ENCODE results near the gene SALL1. TPM values are rescaled to one million over a fixed set of nuclear protein-coding genes. Genes with fewer than 3 reads are reported as not detected.
A peak's percentile ranks its signal among the peaks of the same experiment; 100 is the strongest.

The SALL1 gene
- total RNA-seq, 1 donor from 2014 or later: 15.0 TPM

DNA sequence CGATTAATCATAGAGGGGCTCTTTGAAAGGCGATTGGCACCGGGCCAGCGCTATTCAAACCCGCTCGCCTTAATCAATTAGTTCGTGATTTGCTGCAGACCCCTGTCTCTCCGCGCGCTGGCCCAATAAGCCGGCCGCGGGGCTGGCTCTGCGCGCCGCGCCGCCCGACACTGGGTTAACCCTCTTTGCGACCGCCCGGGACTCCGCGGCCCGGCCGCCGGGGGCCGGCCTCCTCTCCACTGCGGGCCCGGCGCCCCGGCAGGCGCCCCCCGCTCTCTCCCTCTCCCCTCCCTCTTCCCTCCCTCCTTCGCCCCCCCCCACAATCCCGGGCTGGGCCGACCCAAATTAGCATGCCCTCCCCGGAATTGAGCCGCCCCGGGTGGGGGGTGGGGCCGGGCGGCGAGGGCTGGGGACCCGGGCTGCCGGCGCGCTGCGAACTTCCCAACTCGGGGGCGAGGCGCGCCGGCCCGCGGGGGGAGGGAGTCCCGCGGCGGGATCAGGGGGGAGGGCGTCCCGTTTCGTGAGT, 428 bp upstream of the SALL1 start:
- peak; percentile 85 for DNase-seq (ENCODE audit: low read depth)
- H3K27ac ChIP-seq (ENCODE audit: low read depth, low read length): peak overlapping the region; percentile 77

GRCh38 chr16:51150165-51150887, 744 bp downstream of the SALL1 start:
- peaks cover 2% of the 10 kb centered on the region for H3K36me3 Mint-ChIP-seq (ENCODE audit: low read depth, unreplicated experiment)
- peaks cover 13% of the 10 kb centered on the region for H3K27me3 Mint-ChIP-seq (ENCODE audit: low read depth, unreplicated experiment)
- Histone ChIP-seq H3K79me2 (ENCODE audit: insufficient read depth, low read length) (peaks cover 71% of the 10 kb centered on the region), H4K20me1 (ENCODE audit: insufficient read depth, low read length) (peaks cover 13% of the 10 kb centered on the region), H3K9me3 (ENCODE audit: insufficient read depth, low read depth, low read length) (no peaks in the 10 kb centered on the region), H3K4me3 (ENCODE audit: insufficient read depth, low read depth, low read length) (peak overlapping the region; percentile 74), H3K36me3 (ENCODE audit: insufficient read depth, low read length) (no peaks in the 10 kb centered on the region), H3K4me1 (ENCODE audit: insufficient read depth, low read length) (peaks cover 30% of the 10 kb centered on the region), H3K9ac (ENCODE audit: low read length) (peak overlapping the region; percentile 89), H2AFZ (ENCODE audit: low read depth, low read length) (peak overlapping the region; percentile 65), H3K4me2 (ENCODE audit: low read length) (peak overlapping the region; percentile 92), H3K27ac (ENCODE audit: low read depth, low read length) (peak overlapping the region; percentile 77), H3K27me3 (ENCODE audit: insufficient read depth, low read length) (peaks cover 7% of the 10 kb centered on the region)
- H3K4me3 Mint-ChIP-seq (ENCODE audit: unreplicated experiment): peak overlapping the region; percentile 97
- H3K4me1 Mint-ChIP-seq (ENCODE audit: low read depth, unreplicated experiment): peaks cover 25% of the 10 kb centered on the region
- no peak for FAIRE-seq
- H3K27ac Mint-ChIP-seq (ENCODE audit: unreplicated experiment): peak overlapping the region; percentile 90
- peaks cover 4% of the 10 kb centered on the region for H3K9me3 Mint-ChIP-seq (ENCODE audit: unreplicated experiment)
- no peak for DNase-seq (ENCODE audit: low read depth)
- peak; percentile 80 for TF ChIP-seq EZH2 (IDR thresholded peaks at IDR 0.05; ENCODE audit: insufficient read depth, low read length)
- TF ChIP-seq, protein P1, sequence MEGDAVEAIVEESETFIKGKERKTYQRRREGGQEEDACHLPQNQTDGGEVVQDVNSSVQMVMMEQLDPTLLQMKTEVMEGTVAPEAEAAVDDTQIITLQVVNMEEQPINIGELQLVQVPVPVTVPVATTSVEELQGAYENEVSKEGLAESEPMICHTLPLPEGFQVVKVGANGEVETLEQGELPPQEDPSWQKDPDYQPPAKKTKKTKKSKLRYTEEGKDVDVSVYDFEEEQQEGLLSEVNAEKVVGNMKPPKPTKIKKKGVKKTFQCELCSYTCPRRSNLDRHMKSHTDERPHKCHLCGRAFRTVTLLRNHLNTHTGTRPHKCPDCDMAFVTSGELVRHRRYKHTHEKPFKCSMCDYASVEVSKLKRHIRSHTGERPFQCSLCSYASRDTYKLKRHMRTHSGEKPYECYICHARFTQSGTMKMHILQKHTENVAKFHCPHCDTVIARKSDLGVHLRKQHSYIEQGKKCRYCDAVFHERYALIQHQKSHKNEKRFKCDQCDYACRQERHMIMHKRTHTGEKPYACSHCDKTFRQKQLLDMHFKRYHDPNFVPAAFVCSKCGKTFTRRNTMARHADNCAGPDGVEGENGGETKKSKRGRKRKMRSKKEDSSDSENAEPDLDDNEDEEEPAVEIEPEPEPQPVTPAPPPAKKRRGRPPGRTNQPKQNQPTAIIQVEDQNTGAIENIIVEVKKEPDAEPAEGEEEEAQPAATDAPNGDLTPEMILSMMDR (IDR thresholded peaks at IDR 0.05; ENCODE audit: insufficient read depth, low read depth, low read length): no peak

More for the DNA sequence above, 428 bp upstream of the SALL1 start:
- Histone ChIP-seq H2AFZ (ENCODE audit: low read depth, low read length) (no peak overlapping the region), H3K36me3 (ENCODE audit: insufficient read depth, low read length) (no peaks in the 10 kb centered on the region), H4K20me1 (ENCODE audit: insufficient read depth, low read length) (peaks cover 6% of the 10 kb centered on the region), H3K4me3 (ENCODE audit: insufficient read depth, low read depth, low read length) (peak overlapping the region; percentile 74), H3K4me1 (ENCODE audit: insufficient read depth, low read length) (peaks cover 24% of the 10 kb centered on the region), H3K4me2 (ENCODE audit: low read length) (peak overlapping the region; percentile 92), H3K27me3 (ENCODE audit: insufficient read depth, low read length) (peaks cover 7% of the 10 kb centered on the region), H3K9me3 (ENCODE audit: insufficient read depth, low read depth, low read length) (no peaks in the 10 kb centered on the region), H3K9ac (ENCODE audit: low read length) (peak overlapping the region; percentile 89), H3K79me2 (ENCODE audit: insufficient read depth, low read length) (peaks cover 59% of the 10 kb centered on the region)
- FAIRE-seq: no peak
- peaks cover 4% of the 10 kb centered on the region for H3K9me3 Mint-ChIP-seq (ENCODE audit: unreplicated experiment)
- peaks cover 21% of the 10 kb centered on the region for H3K27me3 Mint-ChIP-seq (ENCODE audit: low read depth, unreplicated experiment)
- H3K4me3 Mint-ChIP-seq (ENCODE audit: unreplicated experiment): peak overlapping the region; percentile 97
- peaks cover 2% of the 10 kb centered on the region for H3K36me3 Mint-ChIP-seq (ENCODE audit: low read depth, unreplicated experiment)
- TF ChIP-seq, protein P1 (IDR thresholded peaks at IDR 0.05; ENCODE audit: insufficient read depth, low read depth, low read length): no peak
- TF ChIP-seq EZH2 (IDR thresholded peaks at IDR 0.05; ENCODE audit: insufficient read depth, low read length): no peak
- peaks cover 21% of the 10 kb centered on the region for H3K4me1 Mint-ChIP-seq (ENCODE audit: low read depth, unreplicated experiment)
- peak overlapping the region; percentile 47 for H3K27ac Mint-ChIP-seq (ENCODE audit: unreplicated experiment)

Measured in astrocyte (in vitro differentiated cells and primary cell).